HL-60 (cell line): Measurements from ENCODE around the gene ENTPD3.

ENCODE experiments used
- DNase-seq, 2 experiments: peaks; one replicate each; pipeline ENCODE4 v3.0.0-alpha.2; 2010 to 2020; ENCODE audit warnings: low read depth in 1 of 2, low spot score in 1 of 2
- H3K27ac ChIP-seq: fragments of 250-450 bp; sonication (Bioruptor Pico); replicated peaks from 2 replicates; pipeline ENCODE4 v1.5.1; 2020; ENCODE audit warnings: mild to moderate bottlenecking, moderate library complexity
- H3K27me3 ChIP-seq: fragments of 250-450 bp; sonication (Bioruptor Pico); 2 replicates; pipeline ENCODE4 v1.5.1; 2021; ENCODE audit warnings: mild to moderate bottlenecking, moderate library complexity; ENCODE audit not compliant: insufficient read depth, poor library complexity, severe bottlenecking
- H3K4me3 ChIP-seq: replicated peaks from 2 replicates; pipeline ENCODE4 v1.5.1; 2011; ENCODE audit warnings: mild to moderate bottlenecking, control low read depth, low read length; ENCODE audit not compliant: insufficient read depth
- GABPA ChIP-seq: IDR thresholded peaks from 2 replicates; pipeline ENCODE4 v1.6.1; 2012; ENCODE audit warnings: low read depth
- POLR2AphosphoS5 ChIP-seq: IDR thresholded peaks from 2 replicates; pipeline ENCODE4 v1.6.1; 2012; ENCODE audit warnings: low read depth
- SPI1 ChIP-seq: IDR thresholded peaks from 2 replicates; pipeline ENCODE4 v1.6.1; 2012; ENCODE audit warnings: low read depth, mild to moderate bottlenecking, borderline replicate concordance
- TF ChIP-seq, protein P1 (sequence below): IDR thresholded peaks from one replicate; pipeline ENCODE4 v1.5.1; 2011; ENCODE audit warnings: low read length, control low read depth, inconsistent platforms; ENCODE audit not compliant: insufficient read depth
- TF ChIP-seq, protein P2 (sequence below): IDR thresholded peaks from 2 replicates; pipeline ENCODE4 v1.6.1; 2012; ENCODE audit warnings: low read depth; ENCODE audit not compliant: insufficient replicate concordance

The ENTPD3 gene

DNA sequence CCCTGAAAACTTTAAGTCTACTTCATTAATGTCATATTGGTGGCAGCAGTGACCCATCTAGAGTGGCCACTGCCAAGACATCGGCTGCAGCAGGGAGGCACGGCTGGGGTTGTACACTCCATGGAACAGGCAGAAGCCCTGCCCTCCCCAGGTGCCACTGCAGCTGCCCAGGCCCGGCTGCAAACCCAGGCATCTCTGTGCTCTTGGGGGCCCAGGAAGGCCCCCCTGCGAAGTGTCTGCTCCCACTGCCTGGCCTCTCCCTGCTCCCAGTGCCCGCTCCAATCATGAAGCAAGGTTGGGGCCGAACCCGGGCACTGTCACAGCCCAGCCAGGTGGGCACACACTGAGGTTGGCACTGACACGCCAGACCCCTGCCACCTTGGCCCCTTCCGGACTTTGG lies 58.1 kb downstream of the ENTPD3 start:
- DNase-seq, result no peak
- H3K4me3 ChIP-seq, result no peak overlapping the region
- no peak overlapping the region for H3K27ac ChIP-seq
- TF ChIP-seq, protein P1, sequence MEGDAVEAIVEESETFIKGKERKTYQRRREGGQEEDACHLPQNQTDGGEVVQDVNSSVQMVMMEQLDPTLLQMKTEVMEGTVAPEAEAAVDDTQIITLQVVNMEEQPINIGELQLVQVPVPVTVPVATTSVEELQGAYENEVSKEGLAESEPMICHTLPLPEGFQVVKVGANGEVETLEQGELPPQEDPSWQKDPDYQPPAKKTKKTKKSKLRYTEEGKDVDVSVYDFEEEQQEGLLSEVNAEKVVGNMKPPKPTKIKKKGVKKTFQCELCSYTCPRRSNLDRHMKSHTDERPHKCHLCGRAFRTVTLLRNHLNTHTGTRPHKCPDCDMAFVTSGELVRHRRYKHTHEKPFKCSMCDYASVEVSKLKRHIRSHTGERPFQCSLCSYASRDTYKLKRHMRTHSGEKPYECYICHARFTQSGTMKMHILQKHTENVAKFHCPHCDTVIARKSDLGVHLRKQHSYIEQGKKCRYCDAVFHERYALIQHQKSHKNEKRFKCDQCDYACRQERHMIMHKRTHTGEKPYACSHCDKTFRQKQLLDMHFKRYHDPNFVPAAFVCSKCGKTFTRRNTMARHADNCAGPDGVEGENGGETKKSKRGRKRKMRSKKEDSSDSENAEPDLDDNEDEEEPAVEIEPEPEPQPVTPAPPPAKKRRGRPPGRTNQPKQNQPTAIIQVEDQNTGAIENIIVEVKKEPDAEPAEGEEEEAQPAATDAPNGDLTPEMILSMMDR, result no peak
- TF ChIP-seq SPI1, result no peak
- no peaks in the 10 kb centered on the region for H3K27me3 ChIP-seq

DNA sequence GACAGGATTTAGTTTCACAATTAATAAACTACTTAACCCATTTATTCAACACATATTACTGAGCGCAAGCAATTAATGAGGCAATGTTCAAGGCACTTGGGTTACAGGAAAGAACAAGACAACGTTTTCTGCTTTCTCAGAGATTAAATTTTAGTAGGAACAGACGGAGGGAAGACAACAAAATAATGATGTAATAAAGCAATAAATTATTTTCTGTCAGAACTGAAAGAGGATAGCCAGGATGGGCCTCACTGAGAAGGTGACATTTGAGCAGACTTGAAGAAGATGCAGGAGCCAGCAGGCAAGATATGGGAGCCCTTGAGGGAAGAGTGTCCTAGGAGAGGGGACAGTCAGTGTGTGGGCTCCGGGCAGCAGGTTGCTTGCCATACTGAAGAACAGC lies 58.9 kb downstream of the ENTPD3 start:
- H3K27me3 ChIP-seq, result no peaks in the 10 kb centered on the region
- TF ChIP-seq POLR2AphosphoS5, result no peak
- TF ChIP-seq SPI1, result no peak
- TF ChIP-seq, protein P2, sequence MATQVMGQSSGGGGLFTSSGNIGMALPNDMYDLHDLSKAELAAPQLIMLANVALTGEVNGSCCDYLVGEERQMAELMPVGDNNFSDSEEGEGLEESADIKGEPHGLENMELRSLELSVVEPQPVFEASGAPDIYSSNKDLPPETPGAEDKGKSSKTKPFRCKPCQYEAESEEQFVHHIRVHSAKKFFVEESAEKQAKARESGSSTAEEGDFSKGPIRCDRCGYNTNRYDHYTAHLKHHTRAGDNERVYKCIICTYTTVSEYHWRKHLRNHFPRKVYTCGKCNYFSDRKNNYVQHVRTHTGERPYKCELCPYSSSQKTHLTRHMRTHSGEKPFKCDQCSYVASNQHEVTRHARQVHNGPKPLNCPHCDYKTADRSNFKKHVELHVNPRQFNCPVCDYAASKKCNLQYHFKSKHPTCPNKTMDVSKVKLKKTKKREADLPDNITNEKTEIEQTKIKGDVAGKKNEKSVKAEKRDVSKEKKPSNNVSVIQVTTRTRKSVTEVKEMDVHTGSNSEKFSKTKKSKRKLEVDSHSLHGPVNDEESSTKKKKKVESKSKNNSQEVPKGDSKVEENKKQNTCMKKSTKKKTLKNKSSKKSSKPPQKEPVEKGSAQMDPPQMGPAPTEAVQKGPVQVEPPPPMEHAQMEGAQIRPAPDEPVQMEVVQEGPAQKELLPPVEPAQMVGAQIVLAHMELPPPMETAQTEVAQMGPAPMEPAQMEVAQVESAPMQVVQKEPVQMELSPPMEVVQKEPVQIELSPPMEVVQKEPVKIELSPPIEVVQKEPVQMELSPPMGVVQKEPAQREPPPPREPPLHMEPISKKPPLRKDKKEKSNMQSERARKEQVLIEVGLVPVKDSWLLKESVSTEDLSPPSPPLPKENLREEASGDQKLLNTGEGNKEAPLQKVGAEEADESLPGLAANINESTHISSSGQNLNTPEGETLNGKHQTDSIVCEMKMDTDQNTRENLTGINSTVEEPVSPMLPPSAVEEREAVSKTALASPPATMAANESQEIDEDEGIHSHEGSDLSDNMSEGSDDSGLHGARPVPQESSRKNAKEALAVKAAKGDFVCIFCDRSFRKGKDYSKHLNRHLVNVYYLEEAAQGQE, result no peak
- TF ChIP-seq, protein P1, result no peak
- TF ChIP-seq GABPA, result no peak
- no peak for DNase-seq
- no peak overlapping the region for H3K27ac ChIP-seq
- no peak overlapping the region for H3K4me3 ChIP-seq

DNA sequence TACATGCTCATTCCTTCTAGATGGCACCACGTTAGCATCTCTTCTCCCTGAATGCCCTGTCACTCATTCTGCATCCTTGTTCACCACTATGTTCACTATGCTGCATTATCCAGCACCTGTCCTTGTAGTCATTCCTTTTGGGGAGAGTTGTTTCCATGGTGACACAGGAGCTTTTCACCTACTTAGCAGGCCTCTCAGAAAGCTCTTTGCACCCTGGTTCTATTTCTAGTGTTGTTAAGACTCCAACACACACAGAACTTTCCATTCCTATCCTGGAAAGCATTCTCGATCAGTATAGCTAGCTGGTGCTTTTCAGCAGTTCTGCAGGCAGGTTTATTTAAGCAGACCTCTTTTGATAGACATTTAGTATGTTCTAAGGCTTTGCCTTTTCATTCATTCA lies 63.5 kb downstream of the ENTPD3 start:
- Histone ChIP-seq H3K27me3 (no peaks in the 10 kb centered on the region), H3K4me3 (no peak overlapping the region), H3K27ac (no peak overlapping the region)
- DNase-seq, result no peak
- TF ChIP-seq GABPA (no peak), POLR2AphosphoS5 (no peak), SPI1 (no peak)
- TF ChIP-seq, protein P1, result no peak
- TF ChIP-seq, protein P2, result no peak

DNA sequence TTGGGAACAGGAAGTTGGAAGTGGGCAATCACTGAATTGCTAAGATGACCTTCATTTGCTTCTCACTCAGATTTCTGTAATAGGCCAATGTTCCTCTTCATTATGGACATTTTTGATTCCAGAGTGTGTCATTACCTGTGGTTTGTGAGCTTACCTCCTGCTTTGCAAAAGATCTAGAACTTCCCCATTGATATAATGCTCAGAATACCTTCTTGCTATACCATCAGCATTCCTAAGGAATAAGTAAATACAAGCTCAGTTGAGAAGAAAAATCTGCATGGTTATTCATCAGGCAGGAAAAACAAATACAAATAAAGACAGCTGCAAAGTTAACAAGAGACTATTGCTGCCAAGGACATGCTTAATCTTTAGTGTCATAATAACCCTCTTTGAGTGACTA lies 64.6 kb downstream of the ENTPD3 start:
- no peak for TF ChIP-seq POLR2AphosphoS5
- TF ChIP-seq, protein P1, result no peak
- TF ChIP-seq GABPA, result no peak
- H3K27ac ChIP-seq, result no peak overlapping the region
- no peak for DNase-seq
- H3K27me3 ChIP-seq, result no peaks in the 10 kb centered on the region
- no peak overlapping the region for H3K4me3 ChIP-seq
